ENCODE results near the gene SCLT1.
A peak's percentile ranks its signal among the peaks of the same experiment; 100 is the strongest.

SCLT1 gene

DNA sequence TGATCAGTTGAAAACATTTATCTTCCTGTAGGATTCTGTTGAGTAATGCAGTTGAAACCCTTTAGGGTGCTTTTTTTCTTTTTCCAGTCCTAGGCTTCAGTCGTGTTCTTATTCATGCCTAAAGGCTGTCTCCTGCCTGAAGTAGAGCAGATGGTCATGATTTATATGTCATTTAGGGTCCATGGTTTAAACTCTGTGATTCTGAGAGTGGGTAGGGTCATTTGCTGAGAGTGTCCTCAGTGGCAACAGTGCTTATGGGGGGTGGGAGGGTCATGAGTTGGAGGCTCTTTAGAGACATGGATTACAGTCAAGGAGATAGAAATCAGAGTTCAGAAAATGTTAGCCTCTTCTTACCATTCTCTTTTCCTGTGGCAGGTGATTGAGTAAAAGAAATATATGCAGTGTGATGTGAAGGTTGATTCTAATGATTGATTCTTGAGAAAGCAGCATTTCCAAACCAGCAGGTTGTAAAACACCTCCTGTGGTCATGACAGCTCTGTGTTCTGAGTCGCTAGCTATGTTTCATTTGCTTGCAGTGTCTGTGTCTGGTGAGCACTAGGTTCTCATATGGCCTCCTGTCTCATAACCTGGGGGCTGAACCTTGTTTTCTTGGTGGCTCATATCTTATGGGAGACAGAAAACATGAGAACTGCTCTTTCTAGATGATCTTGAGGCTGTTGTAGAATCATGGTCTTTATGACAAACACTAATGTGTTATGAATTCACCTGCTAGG lies 223.4 kb downstream of the SCLT1 start:
- no peak for DNase-seq (ENCODE audit: low read depth in 2 of 2)

DNA sequence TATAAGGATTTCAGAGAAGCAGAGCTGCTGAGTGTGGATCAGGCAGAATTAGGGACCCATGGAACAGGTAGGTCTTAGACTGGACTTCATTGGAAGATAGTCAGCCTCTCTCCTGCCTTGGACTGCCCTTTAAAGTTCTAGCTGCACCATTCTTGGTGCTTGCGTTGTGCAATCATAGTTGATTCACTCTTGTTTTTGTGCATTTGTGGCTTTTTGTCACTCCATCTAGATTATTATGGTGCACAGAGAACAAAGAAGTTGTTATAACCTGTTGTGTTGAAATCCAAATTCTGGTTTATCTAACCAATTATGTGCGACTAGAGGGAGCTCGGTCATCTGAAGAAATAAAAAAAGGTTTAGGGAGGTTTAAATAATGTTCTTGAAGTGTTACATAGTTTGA lies 224.6 kb downstream of the SCLT1 start:
- DNase-seq (ENCODE audit: low read depth in 2 of 2) = no peak

DNA sequence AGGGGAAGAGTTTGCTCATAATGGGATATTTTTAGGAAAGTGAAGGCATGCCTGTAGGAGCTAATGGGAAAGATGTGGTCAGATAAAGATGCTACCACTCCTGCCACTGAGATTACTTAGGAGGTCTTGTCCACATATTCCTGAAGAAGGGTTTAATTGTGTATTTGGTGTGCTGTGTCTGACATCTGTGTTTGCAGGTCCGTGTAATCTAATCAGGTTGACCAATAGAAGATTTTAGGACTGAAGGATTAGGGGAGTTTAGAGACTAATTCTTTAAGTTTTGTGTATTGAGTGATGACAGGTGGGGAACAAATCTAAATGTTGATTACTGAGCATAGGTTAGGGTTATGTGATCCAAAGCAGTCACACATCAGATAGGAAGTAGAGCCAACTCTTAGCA lies 226.6 kb downstream of the SCLT1 start:
- DNase-seq (ENCODE audit: low read depth in 2 of 2) = no peak

DNA sequence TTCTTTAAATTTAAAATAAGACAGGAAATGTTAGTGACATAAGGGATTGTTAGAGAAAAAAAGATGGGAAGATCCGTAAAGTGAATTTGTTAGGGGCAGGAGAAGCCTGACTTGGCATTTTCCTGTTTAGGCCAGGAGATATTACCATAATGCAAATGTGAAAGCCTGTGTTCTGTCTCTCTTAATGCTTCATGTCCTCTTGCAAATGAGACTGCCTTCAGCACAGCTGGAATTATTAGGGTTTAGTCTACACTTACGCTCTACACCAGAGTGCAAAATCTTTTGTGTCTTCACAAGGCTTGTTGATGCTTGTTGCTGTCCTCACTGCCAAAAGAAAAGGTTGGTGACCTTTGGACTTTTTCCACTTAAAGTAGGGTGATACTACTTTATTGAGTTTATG lies 227.1 kb downstream of the SCLT1 start:
- DNase-seq (ENCODE audit: low read depth in 2 of 2) = no peak

DNA sequence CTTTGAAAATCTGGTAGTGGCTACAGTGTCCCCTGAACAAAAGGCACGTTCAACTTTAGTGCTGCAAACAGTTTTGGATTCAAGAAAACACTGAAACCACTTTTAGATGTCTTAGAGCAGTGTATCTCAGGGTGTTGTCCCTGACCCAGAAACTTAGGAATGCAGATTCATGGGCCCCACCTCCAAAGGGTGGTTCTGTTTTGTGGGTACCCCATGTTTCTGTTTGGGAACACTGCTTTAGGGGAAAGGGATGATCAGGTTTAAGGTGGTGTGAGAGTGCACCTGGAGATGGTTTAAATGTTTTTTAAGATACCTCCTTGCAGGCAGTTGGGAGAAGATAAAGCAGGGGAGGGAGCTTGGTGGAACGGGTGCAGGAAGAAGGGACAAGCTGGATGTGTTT lies 228.2 kb downstream of the SCLT1 start:
- no peak for DNase-seq (ENCODE audit: low read depth in 2 of 2)

DNA sequence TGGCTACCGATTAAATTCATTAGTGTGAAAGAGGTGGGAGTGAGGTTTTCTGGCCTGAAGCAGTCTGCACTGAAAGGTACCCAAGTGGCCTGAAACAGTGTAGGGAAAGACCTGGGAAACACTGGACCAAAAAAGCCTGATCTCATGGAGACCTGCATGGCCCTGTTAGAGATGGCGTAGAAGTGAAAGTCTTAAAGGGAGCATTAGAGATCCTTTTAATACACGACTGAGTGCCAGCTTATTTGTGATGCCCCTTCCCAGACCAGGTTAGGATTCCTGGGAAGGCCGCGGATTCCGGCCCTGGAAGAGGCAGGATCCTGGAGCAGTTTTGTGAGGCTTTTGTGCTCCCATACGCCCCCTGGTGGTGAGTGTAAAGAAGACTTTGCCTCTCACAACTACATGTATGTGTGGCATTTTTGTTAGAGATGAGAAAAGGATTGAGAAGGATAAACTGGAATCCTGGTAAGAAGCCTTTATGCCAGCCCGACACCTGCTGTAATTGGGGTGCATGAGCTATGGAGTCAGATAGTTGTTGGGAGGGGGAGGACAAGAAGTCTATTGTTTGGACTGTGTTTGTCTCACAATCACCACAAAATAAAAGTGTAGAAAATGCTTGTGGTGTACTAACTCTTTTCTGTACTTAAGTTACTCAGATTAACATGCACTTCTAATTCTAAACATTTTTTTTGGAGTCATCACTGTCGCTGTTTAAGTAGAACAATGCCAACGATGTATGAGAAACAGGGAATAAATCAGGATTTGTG lies 229.8 kb downstream of the SCLT1 start:
- DNase-seq (ENCODE audit: low read depth in 2 of 2) = peak in 1 of 2 donors; percentile 27

DNA sequence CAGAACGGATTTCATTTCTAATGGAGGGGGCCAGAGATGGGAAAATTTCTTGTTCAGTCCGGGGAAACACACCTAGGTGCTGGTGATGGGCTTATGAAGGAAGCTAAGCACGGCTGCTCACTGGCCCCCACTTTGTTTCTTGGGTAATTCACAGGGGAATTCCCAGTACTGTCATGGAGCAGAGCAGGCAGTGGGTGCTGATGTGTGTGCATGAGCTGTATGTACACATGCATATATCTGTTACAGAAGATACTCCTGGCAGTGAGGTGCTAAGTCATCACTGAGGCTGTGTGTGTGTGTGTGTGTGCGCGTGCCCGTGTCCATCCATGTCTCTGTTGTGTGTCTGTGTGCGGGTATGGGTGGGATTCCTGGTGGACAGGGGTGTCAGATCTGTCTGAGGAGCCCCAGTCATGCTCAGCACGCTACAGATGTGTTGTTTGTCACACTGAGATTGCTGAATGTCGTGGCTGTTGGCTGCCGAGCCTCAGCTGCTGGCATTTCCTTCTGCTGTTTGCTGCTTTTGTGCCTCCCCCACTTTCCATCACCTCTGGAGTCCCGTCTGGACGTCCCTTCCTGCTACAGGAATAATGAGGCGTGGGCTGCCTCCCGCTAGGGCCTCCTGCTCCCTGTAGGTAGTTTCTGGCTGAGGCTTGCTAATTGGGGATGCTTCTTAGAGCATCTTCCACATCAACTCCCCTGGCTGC lies 230.6 kb downstream of the SCLT1 start:
- DNase-seq (ENCODE audit: low read depth in 2 of 2) = peak; percentile 15 to 49

DNA sequence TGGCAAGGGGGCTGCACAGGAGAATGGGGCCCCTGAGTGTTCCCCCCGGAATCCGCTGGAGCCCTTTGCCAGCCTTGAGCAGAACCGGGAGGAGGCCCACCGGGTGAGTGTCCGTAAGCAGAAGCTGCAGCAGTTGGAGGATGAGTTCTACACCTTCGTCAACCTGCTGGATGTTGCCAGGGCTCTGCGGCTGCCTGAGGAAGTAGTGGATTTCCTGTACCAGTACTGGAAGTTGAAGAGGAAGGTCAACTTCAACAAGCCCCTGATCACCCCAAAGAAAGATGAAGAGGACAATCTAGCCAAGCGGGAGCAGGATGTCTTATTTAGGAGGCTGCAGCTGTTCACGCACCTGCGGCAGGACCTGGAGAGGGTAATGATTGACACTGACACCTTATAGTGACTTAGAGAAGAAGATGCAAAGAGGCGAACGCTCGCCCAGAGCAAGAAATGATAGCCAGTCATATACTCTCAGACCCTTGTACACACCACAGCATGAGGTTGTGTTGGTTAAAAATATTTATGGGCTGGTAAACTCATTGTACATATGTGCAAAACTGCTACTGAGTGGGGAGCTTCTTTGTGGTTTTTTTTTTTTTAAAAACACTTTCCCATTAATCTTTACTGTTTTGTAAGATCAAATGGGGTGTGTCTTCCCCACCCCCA lies 231.4 kb downstream of the SCLT1 start:
- DNase-seq (ENCODE audit: low read depth in 2 of 2) = no peak

DNA sequence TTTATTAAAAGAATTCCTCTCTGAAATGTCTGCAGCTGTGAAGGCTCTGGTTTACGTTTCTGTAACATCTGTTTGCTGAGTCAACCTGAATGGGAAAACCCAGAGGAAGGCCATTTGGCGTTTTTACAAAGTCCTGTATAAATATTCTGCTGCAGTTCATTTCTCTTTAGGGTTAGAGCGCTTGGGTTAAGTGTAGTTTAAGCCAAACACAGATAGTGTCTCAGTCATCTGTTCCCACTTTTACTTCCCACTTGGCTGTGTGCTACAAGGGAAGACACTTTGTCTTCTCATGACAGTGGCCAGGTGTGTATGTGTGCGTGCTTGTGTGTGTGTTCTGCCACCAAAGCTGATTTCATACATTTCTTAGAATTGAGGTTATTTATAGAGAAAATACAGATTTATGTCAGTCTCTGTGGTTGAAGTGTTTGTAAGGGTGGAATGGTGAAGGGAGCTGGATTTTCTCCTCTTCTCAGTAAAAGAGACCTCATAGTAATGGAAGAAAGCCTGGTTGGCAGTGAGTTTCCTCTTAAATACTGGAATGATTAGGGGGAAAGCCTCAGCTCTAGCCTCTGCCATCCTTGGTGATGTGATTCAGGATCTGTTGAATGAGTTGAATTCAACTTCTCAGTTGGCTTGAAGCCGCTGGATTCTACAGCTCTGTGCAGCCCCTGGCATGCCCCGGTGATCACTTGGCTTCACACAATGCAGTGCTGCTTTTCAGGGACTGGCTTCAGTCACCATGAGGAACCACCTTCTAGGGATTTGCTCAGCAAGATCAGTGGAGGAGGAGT lies 233.3 kb downstream of the SCLT1 start:
- DNase-seq (ENCODE audit: low read depth in 2 of 2) = no peak

DNA sequence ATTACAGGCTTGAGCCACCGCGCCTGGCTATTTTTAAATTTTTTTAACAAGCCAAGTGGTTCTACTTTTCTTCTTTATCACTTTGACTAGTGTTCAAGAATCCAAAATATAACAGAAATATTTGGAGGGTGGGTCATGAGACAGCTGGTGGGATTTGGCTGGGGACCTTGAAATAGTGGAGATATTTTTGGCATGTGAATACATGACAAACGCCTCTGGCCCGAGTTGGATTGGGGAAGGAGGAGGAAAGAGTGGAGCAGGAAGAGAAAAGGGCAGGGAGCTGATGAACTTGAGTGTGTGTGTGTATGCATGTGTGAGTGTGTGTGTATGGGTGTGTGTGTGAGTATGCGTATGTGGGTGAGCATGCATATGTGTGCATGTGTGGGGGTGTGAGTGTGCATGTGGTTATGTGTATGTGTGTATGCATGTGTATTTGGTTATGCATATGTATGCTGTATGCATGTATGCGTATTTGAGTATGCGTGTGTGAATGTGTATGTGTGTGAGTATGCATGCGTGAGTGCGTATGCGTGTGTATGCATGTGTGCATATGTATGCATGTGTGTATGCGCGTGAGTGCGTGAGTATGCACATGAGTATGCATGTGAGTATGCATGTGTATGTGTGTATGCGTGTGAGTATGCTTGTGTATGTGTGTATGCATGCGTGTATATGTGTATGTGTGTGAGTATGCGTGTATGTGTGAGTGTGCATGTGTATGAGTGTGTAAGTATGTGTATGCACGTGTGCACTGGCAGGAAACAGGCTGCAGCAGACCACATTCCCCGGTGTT lies 234.3 kb downstream of the SCLT1 start:
- DNase-seq (ENCODE audit: low read depth in 2 of 2) = no peak

DNA sequence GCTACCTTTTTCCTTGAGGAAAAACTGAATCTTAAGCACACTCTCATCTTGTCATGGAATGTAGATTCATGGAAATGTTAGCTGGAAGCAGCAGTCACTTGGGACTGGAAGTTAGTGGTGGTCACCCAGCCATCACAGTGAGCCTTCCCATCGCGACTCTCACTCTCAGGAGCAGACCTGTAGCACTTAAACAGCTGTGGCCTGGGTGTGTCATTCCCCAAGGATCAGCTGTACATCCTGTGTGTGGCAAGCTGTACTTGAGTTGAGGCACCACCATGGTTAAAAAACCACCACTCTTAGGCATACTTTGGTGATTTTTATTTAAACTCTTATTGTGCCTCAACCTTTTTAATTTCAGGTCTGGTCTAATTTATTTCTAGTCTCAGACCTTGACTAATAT lies 237.1 kb downstream of the SCLT1 start:
- no peak for DNase-seq (ENCODE audit: low read depth in 2 of 2)

DNA sequence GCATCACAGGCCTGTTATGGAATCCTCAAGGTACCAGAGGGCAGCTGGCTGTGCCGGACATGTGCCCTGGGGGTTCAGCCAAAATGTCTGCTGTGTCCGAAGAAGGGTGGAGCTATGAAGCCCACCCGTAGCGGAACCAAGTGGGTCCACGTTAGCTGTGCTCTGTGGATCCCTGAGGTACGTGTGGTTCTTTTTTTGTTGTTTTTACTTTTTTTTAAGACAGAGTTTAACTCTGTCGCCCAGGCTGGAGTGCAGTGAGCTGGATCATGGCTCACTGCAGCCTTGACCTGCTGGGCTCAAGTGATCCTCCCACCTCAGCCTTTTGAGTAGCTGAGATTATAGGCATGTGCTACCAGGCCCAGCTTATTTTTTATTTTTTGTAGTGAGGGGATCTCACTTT lies 237.7 kb downstream of the SCLT1 start:
- no peak for DNase-seq (ENCODE audit: low read depth in 2 of 2)

DNA sequence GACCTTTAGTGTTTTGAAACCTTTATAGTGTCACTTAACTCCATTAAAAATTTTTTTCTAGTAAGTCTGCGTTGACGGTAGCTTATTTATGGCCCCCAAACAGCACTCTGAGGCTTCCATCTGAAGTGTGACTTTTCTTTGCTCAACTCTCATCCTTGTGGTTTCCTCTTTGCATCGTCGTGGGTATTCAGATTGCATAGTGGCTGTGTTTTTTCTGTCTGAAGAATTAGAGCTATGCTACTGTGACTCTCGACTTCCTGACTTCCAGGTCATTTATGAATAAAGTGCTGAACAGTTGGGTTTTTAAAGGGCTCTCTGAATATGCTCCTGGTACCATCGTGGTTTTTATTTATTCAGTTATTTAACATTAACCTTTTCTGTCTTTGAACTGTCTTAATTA lies 238.9 kb downstream of the SCLT1 start:
- no peak for DNase-seq (ENCODE audit: low read depth in 2 of 2)

DNA sequence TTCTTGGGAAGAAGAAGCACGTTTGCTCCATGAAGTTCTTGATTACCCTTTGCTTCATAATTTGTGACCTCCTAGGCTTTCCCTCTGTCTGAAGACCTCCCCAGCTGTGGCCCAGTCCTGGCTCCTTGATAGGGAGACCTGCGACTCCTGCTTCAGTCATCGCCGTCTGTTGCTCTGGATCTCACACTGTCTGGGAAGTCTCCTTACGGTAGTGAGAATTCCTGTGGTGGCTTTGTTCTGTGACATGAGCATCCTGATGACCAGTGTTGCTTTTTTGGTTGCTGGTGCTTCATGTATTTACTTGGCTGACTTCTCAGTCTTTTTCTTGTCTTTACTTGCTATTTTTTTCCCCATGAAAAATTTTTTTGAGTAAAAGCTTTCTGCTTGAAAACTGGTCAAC lies 239.6 kb downstream of the SCLT1 start:
- DNase-seq (ENCODE audit: low read depth in 2 of 2) = no peak

DNA sequence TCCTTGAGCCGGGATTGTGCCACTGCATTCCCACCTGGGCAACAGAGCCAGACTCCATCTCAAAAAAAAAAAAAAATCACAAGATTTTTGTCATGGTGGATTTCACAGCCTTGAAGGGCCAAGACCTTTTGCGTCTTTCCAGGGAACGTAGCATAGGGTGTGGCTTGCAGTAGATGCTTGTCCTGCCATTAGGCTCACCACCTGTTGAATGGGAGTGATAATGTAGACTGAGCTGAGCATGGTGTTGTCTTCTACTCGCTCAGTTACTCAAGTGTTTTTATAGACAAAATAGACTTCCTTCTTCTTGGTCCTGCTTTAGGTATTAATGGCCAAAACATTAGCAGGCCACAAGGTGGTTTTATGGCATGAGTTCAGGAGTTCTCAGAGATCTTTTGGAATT lies 243.1 kb downstream of the SCLT1 start:
- DNase-seq (ENCODE audit: low read depth in 2 of 2) = no peak

DNA sequence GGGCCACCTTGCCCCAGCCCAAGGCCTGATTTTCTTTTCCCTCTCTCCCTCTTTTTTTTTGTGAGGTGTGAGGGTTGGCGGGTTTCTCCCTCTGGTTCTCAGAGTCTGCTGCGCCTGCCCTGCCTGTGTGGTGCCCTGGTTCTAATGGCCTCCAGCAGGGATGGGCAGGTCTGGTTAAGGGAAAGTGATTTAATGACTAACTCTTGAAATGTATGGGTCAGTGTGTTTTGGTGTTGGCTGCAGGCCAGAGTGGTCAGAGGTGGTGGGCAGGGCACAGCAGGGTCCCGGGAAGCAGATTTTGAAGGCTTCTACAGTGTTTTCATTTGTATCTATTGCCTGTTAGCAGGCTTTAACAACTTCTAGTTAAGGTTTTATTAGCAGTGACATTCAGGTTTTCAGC lies 244.9 kb downstream of the SCLT1 start:
- no peak for DNase-seq (ENCODE audit: low read depth in 2 of 2)

DNA sequence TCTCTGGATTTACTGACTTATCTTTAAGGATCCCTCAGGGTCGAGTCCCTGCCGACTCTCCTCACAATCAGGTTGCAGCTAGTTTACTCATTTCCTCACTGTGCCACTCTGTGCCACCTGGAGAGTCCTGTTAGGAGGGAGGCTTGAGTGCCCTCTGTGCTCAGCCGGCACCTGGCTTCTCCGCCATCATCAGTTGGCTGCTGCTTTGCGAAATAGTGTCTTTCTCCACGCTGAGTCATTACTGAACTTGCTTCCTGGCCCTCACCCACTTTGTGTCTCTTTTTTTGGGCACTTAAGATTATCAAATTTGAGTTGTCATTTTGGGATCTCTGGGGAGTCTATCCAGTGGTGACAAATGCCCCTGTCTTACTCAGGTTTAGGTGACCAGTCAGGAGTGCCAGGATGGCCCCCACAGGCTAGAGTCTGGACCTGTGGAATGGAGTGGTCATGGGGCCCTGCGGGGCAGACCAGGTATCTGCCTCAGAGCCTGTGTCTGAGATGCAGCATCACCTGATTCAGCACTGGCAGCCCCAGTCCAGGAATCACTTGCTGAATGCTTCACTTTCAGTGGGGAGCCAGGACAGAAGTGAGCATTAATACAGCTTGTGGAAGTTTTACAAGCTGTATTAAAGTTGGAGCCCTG lies 246.1 kb downstream of the SCLT1 start:
- no peak for DNase-seq (ENCODE audit: low read depth in 2 of 2)

DNA sequence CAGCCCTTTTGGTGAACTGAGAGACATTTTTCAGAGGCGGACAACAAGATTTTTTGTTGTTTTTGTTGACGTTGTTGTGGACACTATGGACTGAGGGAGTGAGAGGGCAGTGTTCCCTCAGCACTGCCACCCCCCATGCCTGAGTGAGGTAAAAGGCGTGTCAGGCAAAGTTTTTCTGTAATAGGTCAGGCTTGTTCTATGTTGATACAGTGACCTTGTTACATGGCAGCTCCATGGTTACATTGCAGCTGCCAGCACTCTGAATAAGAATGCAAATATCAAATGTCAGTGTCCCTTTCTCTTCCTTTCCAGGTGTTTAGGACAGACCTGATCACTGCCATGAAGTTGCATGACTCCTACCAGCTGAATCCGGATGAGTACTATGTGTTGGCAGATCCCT lies 247.3 kb downstream of the SCLT1 start:
- no peak for DNase-seq (ENCODE audit: low read depth in 2 of 2)

DNA sequence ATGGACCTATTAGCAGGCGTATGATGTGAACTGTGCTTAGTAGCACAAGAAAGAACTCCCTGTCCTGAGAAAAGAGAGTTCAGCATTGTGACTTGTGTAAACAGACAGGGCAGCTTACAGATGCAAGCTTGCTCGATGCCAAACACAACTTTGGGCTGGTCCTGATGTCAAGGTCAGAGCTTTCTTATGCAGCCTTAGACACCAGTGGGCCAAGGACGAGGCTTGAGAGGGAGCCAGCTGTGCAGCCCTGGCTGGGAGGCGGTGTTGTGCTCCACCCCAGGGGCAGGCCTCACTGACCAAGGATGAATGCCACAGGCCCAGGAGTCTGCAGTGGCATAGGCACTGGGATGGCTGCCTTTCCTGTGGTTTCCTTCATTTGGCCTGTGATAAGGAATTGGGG lies 248.4 kb downstream of the SCLT1 start:
- DNase-seq (ENCODE audit: low read depth in 2 of 2) = no peak

DNA sequence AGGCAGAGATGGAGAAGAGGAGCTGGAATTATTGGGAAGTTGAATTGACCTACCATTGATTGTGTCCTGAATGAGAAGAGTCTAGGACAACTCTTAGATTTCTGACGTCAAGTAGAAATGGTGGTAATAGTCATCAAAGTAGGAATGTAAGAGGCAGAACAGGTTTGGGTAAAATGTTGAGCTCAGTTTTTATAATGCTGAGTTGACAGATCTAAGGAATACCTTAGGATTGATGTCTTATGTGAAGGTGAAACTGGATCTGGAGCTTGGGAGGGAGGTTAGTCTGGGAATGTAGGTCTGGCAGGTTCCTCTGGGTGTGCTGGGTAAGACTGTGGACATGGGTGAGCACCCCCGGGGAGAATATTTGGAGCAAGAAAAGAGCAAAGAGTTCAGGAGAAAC lies 251.9 kb downstream of the SCLT1 start:
- DNase-seq (ENCODE audit: low read depth in 2 of 2) = no peak

All from stimulated activated CD8-positive, alpha-beta memory T cell treated with anti-CD3 and anti-CD28 coated beads, Interleukin-15, amount 100 ng/mL, for 4 hours (primary cell).